ENCODE measurements around the gene SH3RF1.

Gene SH3RF1

GRCh38 chr4:169064296-169064695 lies 206.5 kb downstream of the SH3RF1 start:
- no peak for DNase-seq (ENCODE audit: low read depth)

GRCh38 chr4:169063441-169063840 lies 207.3 kb downstream of the SH3RF1 start:
- no peak for DNase-seq (ENCODE audit: low read depth)

- no peak for DNase-seq (ENCODE audit: low read depth)
Observed at GRCh38 chr4:169062897-169063244, 207.9 kb downstream of the SH3RF1 start.

GRCh38 chr4:169061386-169061785 lies 209.4 kb downstream of the SH3RF1 start:
- no peak for DNase-seq (ENCODE audit: low read depth)

- no peak for DNase-seq (ENCODE audit: low read depth)
Observed at GRCh38 chr4:169060391-169061091, 210.2 kb downstream of the SH3RF1 start.

GRCh38 chr4:169059306-169060211 lies 211.2 kb downstream of the SH3RF1 start:
- DNase-seq (ENCODE audit: low read depth), result no peak

GRCh38 chr4:169058312-169058711 lies 212.4 kb downstream of the SH3RF1 start:
- DNase-seq (ENCODE audit: low read depth), result no peak

GRCh38 chr4:169054879-169055278 lies 215.9 kb downstream of the SH3RF1 start:
- DNase-seq (ENCODE audit: low read depth), result no peak

- DNase-seq (ENCODE audit: low read depth), result no peak
Observed at GRCh38 chr4:169052594-169052945, 218.2 kb downstream of the SH3RF1 start.

- no peak for DNase-seq (ENCODE audit: low read depth)
Observed at GRCh38 chr4:169051761-169052593, 218.8 kb downstream of the SH3RF1 start.

- no peak for DNase-seq (ENCODE audit: low read depth)
Observed at GRCh38 chr4:169050881-169051760, 219.6 kb downstream of the SH3RF1 start.

GRCh38 chr4:169050284-169050683 lies 220.5 kb downstream of the SH3RF1 start:
- DNase-seq (ENCODE audit: low read depth), result no peak

- no peak for DNase-seq (ENCODE audit: low read depth)
Observed at GRCh38 chr4:169048868-169049414, 221.8 kb downstream of the SH3RF1 start.

- DNase-seq (ENCODE audit: low read depth), result no peak
Observed at GRCh38 chr4:169047956-169048355, 222.8 kb downstream of the SH3RF1 start.

- DNase-seq (ENCODE audit: low read depth), result no peak
Observed at GRCh38 chr4:169045862-169046584, 224.7 kb downstream of the SH3RF1 start.

- DNase-seq (ENCODE audit: low read depth), result no peak
Observed at GRCh38 chr4:169044714-169045447, 225.9 kb downstream of the SH3RF1 start.

Data from stimulated activated CD8-positive, alpha-beta memory T cell treated with anti-CD3 and anti-CD28 coated beads, Interleukin-7, amount 100 ng/mL, for 24 hours (primary cell).